Stimulated activated CD8-positive, alpha-beta memory T cell treated with anti-CD3 and anti-CD28 coated beads, Interleukin-12 subunit alpha, Interleukin-12 subunit beta, amount 100 ng/mL, for 24 hours (primary cell): ENCODE measurements around the gene GALT.
"Not testable (repeated sequence)": the region's sequence is repeated elsewhere in the genome, so short reads cannot be mapped to it uniquely, and the experiment has no call there.

ENCODE experiments used
- DNase-seq: peaks from one replicate; pipeline ENCODE4 v3.0.0-alpha.2; 2020; ENCODE audit errors: extremely low read depth

GALT gene

DNA sequence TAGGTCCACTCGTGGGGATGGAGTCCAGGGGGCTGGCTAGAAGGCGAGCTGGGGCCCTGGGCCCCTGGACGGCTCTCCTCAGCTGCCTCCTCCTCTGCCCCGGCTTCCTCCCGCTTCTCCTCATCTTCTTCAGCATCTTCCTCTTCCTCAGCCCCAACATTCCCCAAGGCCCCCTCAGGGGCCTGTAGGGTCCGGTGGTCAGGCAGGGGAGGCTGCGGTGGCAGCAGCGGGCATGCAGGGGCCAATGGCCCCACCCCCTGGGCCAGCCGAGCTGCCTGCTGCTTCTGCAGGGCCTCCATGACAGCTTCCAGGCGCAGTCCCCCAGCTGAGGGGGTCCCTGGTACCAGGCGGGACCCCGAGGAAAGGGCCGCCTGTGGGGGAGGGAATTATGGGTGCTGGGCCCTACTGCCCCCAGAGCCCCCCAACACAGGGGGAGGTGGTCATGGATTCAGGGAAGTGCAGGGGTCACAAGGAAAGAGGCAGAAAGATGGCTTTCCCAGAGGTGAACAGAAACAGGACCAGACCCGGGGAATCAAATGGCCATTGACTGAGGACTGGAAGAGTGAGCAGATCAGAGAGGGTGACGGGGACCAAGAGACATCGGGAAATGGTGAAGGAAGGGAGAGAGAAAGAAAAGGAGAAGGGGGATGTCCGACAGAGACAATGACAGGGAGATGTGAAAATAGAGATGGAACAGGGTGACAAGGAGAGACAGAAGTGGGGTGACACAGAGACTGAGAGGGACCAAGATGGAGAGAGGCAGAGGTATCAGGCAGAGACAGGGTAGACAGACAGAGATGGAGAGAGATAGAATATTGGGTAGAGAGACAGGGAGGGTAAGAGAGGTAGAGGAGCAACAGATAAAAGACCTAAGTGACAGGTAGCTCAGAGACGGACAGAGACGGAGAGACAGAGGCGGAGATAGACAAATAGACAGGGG lies 18.5 kb upstream of the GALT start:
- no peak for DNase-seq

- DNase-seq: no peak
Observed at GRCh38 chr9:34628656-34629490, 17.6 kb upstream of the GALT start, which contains the start of gene ARID3C. Gene ARID3C (minus strand): TSS chr9:34629066. CDS start chr9:34628014, 1,052 bp downstream.

DNA sequence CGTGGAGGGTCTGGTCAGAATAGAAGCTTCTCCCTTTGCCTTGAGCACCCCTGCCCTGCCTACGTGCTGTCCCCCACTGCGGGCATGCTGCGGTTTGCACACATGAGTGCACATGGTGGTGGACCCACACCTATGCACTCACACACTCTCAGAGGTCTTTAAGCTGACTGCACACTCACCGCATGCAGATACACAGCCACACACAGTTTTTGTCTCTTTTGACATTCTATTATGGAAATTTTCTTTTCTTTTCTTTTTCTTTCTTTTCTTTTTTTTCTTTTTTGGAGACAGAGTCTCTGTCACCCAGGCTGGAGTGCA lies 17.0 kb upstream of the GALT start:
- no peak for DNase-seq

- DNase-seq: no peak
Observed at GRCh38 chr9:34630402-34631154, 15.9 kb upstream of the GALT start.

GRCh38 chr9:34633166-34633565 lies 13.3 kb upstream of the GALT start:
- no peak for DNase-seq

DNA sequence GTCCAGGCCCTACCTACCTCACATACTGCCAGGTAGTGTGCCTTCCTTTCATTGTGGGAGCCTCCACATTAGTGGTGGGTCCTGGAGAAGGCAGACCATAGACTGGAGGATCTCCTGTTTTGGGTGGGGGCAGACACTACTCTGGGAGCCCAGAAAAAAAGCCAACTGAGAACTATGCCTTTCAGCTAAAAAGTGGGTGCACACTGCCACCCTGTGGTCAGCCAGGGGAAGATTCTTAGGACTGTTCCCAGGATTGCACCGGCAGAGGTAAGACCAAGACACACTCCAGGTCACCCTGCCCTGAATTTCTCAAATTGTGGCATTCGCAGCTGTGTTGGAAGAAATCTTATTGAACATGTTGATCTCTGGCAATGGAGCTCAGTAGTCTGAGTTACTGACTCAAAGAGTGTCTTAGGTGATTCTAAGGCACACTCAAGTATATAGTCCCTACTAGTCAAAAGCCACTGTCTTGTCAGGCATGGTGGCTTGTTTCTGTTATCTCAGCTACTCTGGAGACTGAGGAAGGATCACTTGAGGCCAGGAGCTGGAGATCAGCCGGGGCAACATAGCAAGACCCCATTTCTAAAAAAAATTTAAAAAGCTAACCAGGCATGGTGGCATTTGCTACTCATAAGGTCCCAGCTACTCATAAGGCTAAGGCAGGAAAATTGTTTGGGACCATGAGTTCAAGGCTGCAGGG lies 12.5 kb upstream of the GALT start:
- no peak for DNase-seq

DNA sequence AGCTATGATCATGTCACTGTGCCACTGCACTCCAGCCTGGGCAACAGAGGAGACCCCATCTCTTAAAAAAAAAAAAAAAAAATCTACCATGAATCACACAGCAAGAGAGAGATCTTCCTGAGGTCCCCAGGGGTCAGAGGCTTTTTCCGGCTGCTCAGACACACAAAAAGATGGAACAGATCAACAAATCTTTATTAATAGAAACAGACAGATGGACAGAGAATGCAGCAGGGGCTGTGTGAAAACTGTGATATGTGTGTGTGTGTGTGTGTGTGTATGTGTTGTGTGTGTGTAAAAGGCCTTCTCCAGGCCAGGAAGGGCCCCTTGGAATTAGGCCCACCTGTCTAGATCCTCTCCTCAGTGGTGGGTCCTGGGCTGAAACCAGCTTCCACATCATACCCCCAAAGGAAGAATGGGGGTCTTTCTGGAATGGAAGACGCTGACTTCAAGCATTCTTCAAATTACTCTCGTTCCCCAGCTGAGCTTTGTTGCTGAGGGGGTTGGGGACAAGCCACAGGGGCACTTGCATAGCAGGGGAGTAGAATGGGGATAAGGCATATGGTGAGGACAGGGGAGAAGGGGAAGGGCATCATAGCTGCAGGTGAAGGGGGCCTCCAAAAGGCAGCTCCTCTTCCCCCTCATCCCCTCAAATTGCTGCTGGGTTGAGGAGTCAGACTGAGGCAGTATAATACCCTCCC lies 11.8 kb upstream of the GALT start:
- DNase-seq: no peak

GRCh38 chr9:34635556-34635955 lies 10.9 kb upstream of the GALT start:
- no peak for DNase-seq

- no peak for DNase-seq
Observed at GRCh38 chr9:34636791-34637355, 9.6 kb upstream of the GALT start.

DNA sequence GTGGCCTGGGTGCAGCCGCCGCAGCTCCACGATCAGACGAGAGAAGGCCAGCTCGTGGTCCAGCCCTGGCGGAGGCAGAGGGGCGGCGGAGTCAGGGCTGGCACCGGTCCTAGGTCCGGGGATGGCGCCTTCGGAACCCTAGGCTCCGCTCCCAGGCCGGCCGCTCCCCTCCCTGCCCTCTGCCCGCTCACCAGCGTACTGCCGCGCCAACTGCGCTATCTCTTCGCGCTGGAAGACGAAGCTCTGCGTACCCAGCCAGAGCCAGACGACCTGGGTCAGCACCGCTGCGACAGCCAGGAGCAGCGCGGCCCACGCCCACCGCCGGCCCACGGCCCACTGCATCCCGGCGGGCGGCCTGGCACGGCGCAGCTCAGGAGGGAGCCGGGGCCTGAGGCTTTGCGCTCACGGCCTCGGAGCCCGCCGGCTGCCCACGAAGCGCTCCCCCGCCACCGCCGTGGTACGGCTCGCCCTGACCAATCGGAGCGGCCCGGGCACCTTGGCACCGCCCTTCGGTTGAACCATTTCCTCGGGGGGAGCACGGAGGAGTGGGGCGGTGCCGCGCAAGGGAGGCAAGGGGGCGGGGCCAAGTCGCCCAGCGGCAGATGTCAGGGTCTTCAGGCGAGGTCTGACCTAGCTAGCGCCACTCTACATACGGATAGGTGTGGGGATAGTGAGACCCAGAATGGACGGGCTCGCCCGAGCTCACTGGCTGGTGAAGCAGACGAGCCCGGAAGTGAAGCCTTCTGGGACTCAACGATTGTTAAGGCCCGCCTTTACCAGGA lies 8.9 kb upstream of the GALT start, which contains the start of gene SIGMAR1:
Gene SIGMAR1, minus strand, starts transcription at position 432 of the 782 bp plus-strand sequence. Its CDS starts 90 bp downstream, at position 342.
- DNase-seq: peak; percentile 79

DNA sequence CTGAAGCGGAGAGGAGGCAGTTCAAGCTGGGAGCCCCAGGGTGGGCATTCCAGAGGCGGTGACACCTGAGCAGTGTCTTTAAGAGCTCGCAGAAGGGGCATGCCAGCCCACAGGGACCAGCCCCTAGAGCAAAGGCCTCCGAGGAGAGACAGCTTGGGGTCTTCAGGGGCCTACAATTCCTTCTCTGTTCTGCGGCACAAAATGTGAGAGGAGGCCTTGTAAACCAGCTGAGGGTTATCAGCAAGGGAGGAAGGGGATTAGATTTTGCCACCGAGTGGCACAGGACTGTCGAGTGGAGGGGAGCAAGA lies 8.4 kb upstream of the GALT start:
- no peak for DNase-seq

DNA sequence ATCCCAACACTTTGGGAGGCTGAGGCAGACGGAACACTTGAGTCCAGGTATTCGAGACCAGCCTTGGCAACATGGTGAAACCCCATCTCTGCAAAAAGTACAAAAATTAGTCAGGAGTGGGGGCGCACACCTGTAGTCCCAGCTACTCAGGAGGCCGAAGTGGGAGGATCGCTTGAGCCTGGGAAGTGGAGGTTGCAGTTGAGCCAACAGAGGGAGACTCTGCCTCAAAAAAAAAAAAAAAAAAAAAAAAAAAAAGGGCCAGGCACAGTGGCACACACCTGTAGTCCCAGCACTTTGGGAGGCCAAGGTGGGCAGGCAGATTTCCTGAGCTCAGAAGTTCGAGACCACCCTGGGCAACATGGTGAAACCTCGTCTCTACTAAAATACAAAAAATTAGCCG lies 7.2 kb upstream of the GALT start:
- not testable (repeated sequence) for DNase-seq

GRCh38 chr9:34642679-34643078 lies 3.8 kb upstream of the GALT start:
- no peak for DNase-seq

GRCh38 chr9:34644766-34645314 lies 1.6 kb upstream of the GALT start:
- no peak for DNase-seq

DNA sequence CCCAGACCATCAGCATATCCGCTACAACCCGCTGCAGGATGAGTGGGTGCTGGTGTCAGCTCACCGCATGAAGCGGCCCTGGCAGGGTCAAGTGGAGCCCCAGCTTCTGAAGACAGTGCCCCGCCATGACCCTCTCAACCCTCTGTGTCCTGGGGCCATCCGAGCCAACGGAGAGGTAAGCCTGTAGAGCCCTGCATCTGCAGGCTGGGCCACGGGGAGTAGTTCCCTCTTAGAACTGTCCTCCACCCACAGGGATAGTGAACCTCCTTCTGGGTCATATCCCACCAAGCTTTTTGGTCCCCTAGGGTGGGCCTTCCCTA lies 569 bp downstream of the GALT start:
- no peak for DNase-seq

DNA sequence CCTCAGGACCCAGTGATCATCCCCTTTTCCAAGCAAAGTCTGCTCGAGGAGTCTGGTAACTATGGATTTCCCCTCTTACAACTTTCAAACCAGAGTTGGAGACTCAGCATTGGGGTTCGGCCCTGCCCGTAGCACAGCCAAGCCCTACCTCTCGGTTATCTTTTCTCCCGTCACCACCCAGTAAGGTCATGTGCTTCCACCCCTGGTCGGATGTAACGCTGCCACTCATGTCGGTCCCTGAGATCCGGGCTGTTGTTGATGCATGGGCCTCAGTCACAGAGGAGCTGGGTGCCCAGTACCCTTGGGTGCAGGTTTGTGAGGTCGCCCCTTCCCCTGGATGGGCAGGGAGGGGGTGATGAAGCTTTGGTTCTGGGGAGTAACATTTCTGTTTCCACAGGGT lies 1.2 kb downstream of the GALT start:
- no peak for DNase-seq

- DNase-seq: no peak
Observed at GRCh38 chr9:34648673-34649072, 2.2 kb downstream of the GALT start.

GRCh38 chr9:34650816-34651215 lies 4.3 kb downstream of the GALT start:
- no peak for DNase-seq

- no peak for DNase-seq
Observed at GRCh38 chr9:34651321-34651720, 4.8 kb downstream of the GALT start.
